ENCODE data around the gene ANKS3.

DNA sequence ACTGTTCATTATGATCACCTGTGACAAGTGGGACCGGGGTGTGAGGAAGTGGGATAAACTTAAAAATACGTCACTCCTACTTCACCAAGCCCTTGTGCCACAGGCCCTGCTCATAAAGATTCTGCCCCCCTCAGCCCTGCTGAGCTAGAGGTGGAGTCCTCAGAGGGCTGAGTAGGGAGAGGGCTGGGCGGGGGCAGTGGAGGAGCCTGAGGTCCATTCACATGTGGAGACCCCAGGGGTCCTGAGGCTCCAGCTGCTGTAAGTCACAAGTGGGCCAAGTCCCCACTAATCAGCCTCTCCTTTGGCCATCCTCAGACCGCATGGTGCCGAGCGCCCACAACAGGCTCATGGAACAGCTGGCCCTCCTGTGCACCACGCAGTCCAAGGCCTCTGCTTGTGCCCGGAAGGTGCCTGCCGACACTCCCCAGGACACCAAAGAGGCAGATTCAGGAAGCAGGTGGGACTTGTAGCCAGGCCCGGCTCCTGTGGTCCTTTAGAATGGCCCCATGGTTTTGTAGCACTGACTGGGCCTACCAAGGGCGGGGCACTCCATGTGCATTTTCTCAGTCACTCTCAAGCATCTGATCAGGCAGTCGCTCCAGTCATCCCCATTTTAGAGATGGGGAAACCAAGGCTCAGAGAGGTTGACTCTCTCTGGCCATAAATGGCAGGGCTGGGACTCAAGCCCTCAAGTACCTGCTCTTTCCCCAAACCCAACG, 10.6 kb upstream of the ANKS3 start:
- TF ChIP-seq, protein P1, sequence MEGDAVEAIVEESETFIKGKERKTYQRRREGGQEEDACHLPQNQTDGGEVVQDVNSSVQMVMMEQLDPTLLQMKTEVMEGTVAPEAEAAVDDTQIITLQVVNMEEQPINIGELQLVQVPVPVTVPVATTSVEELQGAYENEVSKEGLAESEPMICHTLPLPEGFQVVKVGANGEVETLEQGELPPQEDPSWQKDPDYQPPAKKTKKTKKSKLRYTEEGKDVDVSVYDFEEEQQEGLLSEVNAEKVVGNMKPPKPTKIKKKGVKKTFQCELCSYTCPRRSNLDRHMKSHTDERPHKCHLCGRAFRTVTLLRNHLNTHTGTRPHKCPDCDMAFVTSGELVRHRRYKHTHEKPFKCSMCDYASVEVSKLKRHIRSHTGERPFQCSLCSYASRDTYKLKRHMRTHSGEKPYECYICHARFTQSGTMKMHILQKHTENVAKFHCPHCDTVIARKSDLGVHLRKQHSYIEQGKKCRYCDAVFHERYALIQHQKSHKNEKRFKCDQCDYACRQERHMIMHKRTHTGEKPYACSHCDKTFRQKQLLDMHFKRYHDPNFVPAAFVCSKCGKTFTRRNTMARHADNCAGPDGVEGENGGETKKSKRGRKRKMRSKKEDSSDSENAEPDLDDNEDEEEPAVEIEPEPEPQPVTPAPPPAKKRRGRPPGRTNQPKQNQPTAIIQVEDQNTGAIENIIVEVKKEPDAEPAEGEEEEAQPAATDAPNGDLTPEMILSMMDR (IDR thresholded peaks at IDR 0.05; ENCODE audit: borderline replicate concordance, extremely low read depth, low read length, poor library complexity, severe bottlenecking) = no peak
- no peak for TF ChIP-seq EZH2 (IDR thresholded peaks at IDR 0.05; ENCODE audit: borderline replicate concordance, low read depth, low read length, severe bottlenecking)

All from DND-41 (cell line).